ENCODE results near the gene PRKCE. TPM values are rescaled to one million over a fixed set of nuclear protein-coding genes. Genes with fewer than 3 reads are reported as not detected.

The PRKCE gene
- total and polyA plus RNA-seq, 2 donors (not counting 1 experiment from before 2014, with no cell fraction given), result 23.6 to 271 TPM

DNA sequence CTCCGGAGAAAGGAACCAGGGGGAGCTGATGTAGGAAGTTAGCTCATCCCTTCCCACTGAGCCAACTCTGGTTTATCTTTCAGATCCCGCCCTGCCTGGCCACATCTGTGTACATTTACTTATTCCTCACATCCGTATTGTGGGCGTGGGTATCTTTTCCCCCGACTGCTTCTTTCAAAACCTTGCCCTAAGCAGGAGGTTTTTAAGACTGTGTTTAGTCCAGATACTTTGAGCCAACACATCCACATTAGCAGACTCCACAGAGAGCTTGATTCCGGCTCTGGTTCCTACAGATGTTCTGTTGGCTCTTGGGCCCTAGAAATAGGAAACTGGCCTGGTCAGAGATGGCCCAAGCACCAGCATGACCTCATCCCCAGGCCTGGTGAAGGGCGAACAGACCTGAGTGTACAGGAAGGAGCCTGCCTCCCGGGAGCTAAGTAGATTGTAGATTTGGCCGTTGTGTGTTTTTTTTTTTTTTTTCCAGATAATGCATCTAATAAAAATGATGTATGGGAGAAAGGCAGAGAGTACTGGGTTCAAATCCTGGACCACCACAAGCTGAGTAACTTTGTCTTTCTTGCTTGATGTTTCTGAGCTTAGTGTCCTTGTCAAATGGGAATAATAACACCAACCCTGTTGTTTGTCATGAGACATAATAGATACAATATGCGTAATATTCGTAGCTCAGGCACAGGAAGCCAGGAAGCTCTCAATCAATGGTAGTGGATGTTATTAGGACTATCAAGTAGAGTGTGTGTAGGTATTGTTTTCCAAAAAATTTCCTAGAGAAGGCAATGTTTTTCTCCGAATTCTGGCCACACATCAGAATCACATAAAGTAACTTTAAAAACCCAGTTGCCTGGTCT is 92.3 kb downstream of the PRKCE start:
- DNase-seq, result no peak
- Histone ChIP-seq H3K4me3 (ENCODE audit: control extremely low read depth in 1 of 5, extremely low read depth in 1 of 5, insufficient read depth in 1 of 5, low read depth in 2 of 5, low read length in 4 of 5) (no peak overlapping the region), H3K27ac (ENCODE audit: low read length in 2 of 2) (no peak overlapping the region), H3K4me2 (replicated peaks; ENCODE audit: low read depth, low read length, poor library complexity, severe bottlenecking) (no peak overlapping the region), H4K20me1 (ENCODE audit: control insufficient read depth, insufficient read depth, low read length, poor library complexity, severe bottlenecking) (peaks cover 83% of the 10 kb centered on the region), H3K9ac (ENCODE audit: low read length) (no peak overlapping the region), H3K4me1 (ENCODE audit: control insufficient read depth in 2 of 2, insufficient read depth in 2 of 2, low read length in 2 of 2) (peaks cover 43 to 48% of the 10 kb centered on the region in 2 donors), H3K27me3 (replicated peaks in 1 of 4; ENCODE audit: control extremely low read depth in 1 of 4, control insufficient read depth in 3 of 4, insufficient read depth in 4 of 4, low read length in 3 of 4) (no peaks in the 10 kb centered on the region), H3K9me3 (ENCODE audit: control extremely low read depth in 1 of 3, control insufficient read depth in 2 of 3, insufficient read depth in 1 of 3, low read length in 2 of 3) (peaks cover 0 to 3% (median 0%) of the 10 kb centered on the region in 3 donors), H3K36me3 (replicated peaks in 1 of 2; ENCODE audit: control extremely low read depth in 1 of 2, control insufficient read depth in 1 of 2, extremely low read depth in 1 of 2, insufficient read depth in 2 of 2, low read length in 1 of 2) (no peaks in the 10 kb centered on the region), H3K79me2 (ENCODE audit: control insufficient read depth, insufficient read depth, low read length) (peaks cover 99% of the 10 kb centered on the region), H2AFZ (ENCODE audit: insufficient read depth, low read depth, low read length, poor library complexity, severe bottlenecking) (no peak overlapping the region)
- intact Hi-C loops (cut with micrococcal nuclease), result no loop called here
- 100% methylated on average over 4 of the region's 12 CpGs for WGBS (ENCODE audit: insufficient coverage)
- POLR2A ChIA-PET, result interaction anchor here (0.6 to 0.8 kb wide), 2 partner anchors 29 to 33 kb away, joined by 3 to 4 read pairs; no protein-coding TSS in a partner anchor
- TF ChIP-seq CTCF (IDR thresholded peaks at IDR 0.05) (no peak), EZH2 (IDR thresholded peaks at IDR 0.05; ENCODE audit: borderline replicate concordance, insufficient read depth, low read depth, low read length, poor library complexity, severe bottlenecking) (no peak)
- H3K27me3 Mint-ChIP-seq, result no peaks in the 10 kb centered on the region
- peaks cover 81% of the 10 kb centered on the region for H3K4me1 Mint-ChIP-seq
- CTCF ChIA-PET, result interaction anchor here (1.3 kb wide), 1 partner anchor 35 kb away, joined by 5 read pairs; no protein-coding TSS in a partner anchor
- no peak overlapping the region for H3K4me3 Mint-ChIP-seq
- H3K9me3 Mint-ChIP-seq (ENCODE audit: insufficient read depth), result peaks cover 7% of the 10 kb centered on the region
- no peak for ATAC-seq (ENCODE audit: low read depth)
- H3K27ac Mint-ChIP-seq, result no peak overlapping the region

GRCh38 chr2:45745231-45745630 is 93.8 kb downstream of the PRKCE start:
- Histone ChIP-seq H3K36me3 (replicated peaks in 1 of 2; ENCODE audit: control extremely low read depth in 1 of 2, control insufficient read depth in 1 of 2, extremely low read depth in 1 of 2, insufficient read depth in 2 of 2, low read length in 1 of 2) (no peaks in the 10 kb centered on the region), H2AFZ (ENCODE audit: insufficient read depth, low read depth, low read length, poor library complexity, severe bottlenecking) (no peak overlapping the region), H3K79me2 (ENCODE audit: control insufficient read depth, insufficient read depth, low read length) (peaks cover 98% of the 10 kb centered on the region), H3K4me3 (ENCODE audit: control extremely low read depth in 1 of 5, extremely low read depth in 1 of 5, insufficient read depth in 1 of 5, low read depth in 2 of 5, low read length in 4 of 5) (no peak overlapping the region), H3K27me3 (replicated peaks in 1 of 4; ENCODE audit: control extremely low read depth in 1 of 4, control insufficient read depth in 3 of 4, insufficient read depth in 4 of 4, low read length in 3 of 4) (no peaks in the 10 kb centered on the region), H3K9me3 (ENCODE audit: control extremely low read depth in 1 of 3, control insufficient read depth in 2 of 3, insufficient read depth in 1 of 3, low read length in 2 of 3) (peaks cover 0 to 3% (median 0%) of the 10 kb centered on the region in 3 donors), H3K9ac (ENCODE audit: low read length) (no peak overlapping the region), H3K4me1 (ENCODE audit: control insufficient read depth in 2 of 2, insufficient read depth in 2 of 2, low read length in 2 of 2) (peaks cover 43 to 46% of the 10 kb centered on the region in 2 donors), H4K20me1 (ENCODE audit: control insufficient read depth, insufficient read depth, low read length, poor library complexity, severe bottlenecking) (peaks cover 93% of the 10 kb centered on the region), H3K4me2 (replicated peaks; ENCODE audit: low read depth, low read length, poor library complexity, severe bottlenecking) (no peak overlapping the region), H3K27ac (ENCODE audit: low read length in 2 of 2) (no peak overlapping the region)
- ChIA-PET POLR2A (no interaction called here), CTCF (interaction anchor here (1.4 kb wide), 1 partner anchor 33 kb away, joined by 3 read pairs; no protein-coding TSS in a partner anchor)
- Mint-ChIP-seq H3K9me3 (ENCODE audit: insufficient read depth) (peaks cover 7% of the 10 kb centered on the region), H3K4me3 (no peak overlapping the region), H3K4me1 (peaks cover 84% of the 10 kb centered on the region), H3K27ac (peak overlapping the region; percentile 24), H3K27me3 (no peaks in the 10 kb centered on the region)
- no CpG with 5 or more reads among the region's 5 CpGs for WGBS (ENCODE audit: insufficient coverage)
- ATAC-seq (ENCODE audit: low read depth) (no peak), DNase-seq (no peak)
- TF ChIP-seq CTCF (IDR thresholded peaks at IDR 0.05) (no peak), EZH2 (IDR thresholded peaks at IDR 0.05; ENCODE audit: borderline replicate concordance, insufficient read depth, low read depth, low read length, poor library complexity, severe bottlenecking) (no peak)
- intact Hi-C loops (cut with micrococcal nuclease), result no loop called here
